Neural cell (in vitro differentiated cells): Measurements from ENCODE around the gene TMEM235. TPM values are rescaled to one million over a fixed set of nuclear protein-coding genes. Genes with fewer than 3 reads are reported as not detected.

Source experiments
- H2AFZ ChIP-seq: fragments of 200-600, 300-800 bp; sonication (generic), shearing (Covaris generic); 2 replicates; pipeline ENCODE4 v1.6.0; 2014; ENCODE audit warnings: low read depth, mild to moderate bottlenecking, antibody characterized with exemption, low read length, moderate library complexity
- H3F3A ChIP-seq: fragments of 200-600 bp; shearing (Covaris generic); 2 replicates; pipeline ENCODE4 v1.6.1; 2016; ENCODE audit warnings: mild to moderate bottlenecking, moderate library complexity, mixed read lengths, antibody characterized with exemption, low read length; ENCODE audit not compliant: insufficient read depth, poor library complexity, severe bottlenecking
- H3K27ac ChIP-seq: fragments of 200-600, 300-800 bp; sonication (generic), shearing (Covaris generic); 2 replicates; pipeline ENCODE4 v1.5.1; 2014; ENCODE audit warnings: mild to moderate bottlenecking, low read length, moderate library complexity
- H3K27me3 ChIP-seq: fragments of 300-800, 200-600 bp; sonication (generic), shearing (Covaris generic); 2 replicates; pipeline ENCODE4 v1.6.0; 2014; ENCODE audit warnings: mild to moderate bottlenecking, low read depth, low read length, moderate library complexity; ENCODE audit not compliant: insufficient read depth
- H3K36me3 ChIP-seq: fragments of 300-800, 200-600 bp; sonication (generic), shearing (Covaris generic); 2 replicates; pipeline ENCODE4 v1.5.1; 2014; ENCODE audit warnings: mild to moderate bottlenecking, antibody characterized with exemption, low read length, moderate library complexity; ENCODE audit not compliant: insufficient read depth
- H3K4me2 ChIP-seq: fragments of 300-800, 200-600 bp; sonication (generic), shearing (Covaris generic); 2 replicates; pipeline ENCODE4 v1.6.0; 2014; ENCODE audit warnings: mild to moderate bottlenecking, low read length
- H3K4me3 ChIP-seq: fragments of 300-800, 200-600 bp; sonication (generic), shearing (Covaris generic); 2 replicates; pipeline ENCODE4 v1.5.1; 2014; ENCODE audit warnings: mild to moderate bottlenecking, low read length, moderate library complexity
- H3K79me2 ChIP-seq: fragments of 200-600 bp; shearing (Covaris generic); replicated peaks from 2 replicates; pipeline ENCODE4 v1.6.0; 2014; ENCODE audit warnings: mild to moderate bottlenecking, low read length, moderate library complexity; ENCODE audit not compliant: insufficient read depth
- H3K9ac ChIP-seq: fragments of 300-800, 200-600 bp; sonication (generic), shearing (Covaris generic); 2 replicates; pipeline ENCODE4 v1.6.1; 2016; ENCODE audit warnings: mild to moderate bottlenecking, low read length, mixed read lengths
- H3K9me2 ChIP-seq: fragments of 200-600 bp; shearing (Covaris generic); 2 replicates; pipeline ENCODE4 v1.6.1; 2016; ENCODE audit warnings: mild to moderate bottlenecking, low read length, mixed read lengths; ENCODE audit not compliant: insufficient read depth
- H3K9me3 ChIP-seq: fragments of 200-600, 300-800 bp; sonication (generic), shearing (Covaris generic); 2 replicates; pipeline ENCODE4 v1.6.1; 2016; ENCODE audit warnings: mild to moderate bottlenecking, mixed run types, low read length, moderate library complexity, mixed read lengths
- H4K20me1 ChIP-seq: fragments of 200-600 bp; shearing (Covaris generic); 2 replicates; pipeline ENCODE4 v1.6.1; 2016; ENCODE audit warnings: mild to moderate bottlenecking, mixed run types; ENCODE audit not compliant: insufficient read depth
- EP300 ChIP-seq: fragments of 450-650 bp; conservative IDR thresholded peaks from 2 replicates; pipeline ENCODE4 v1.6.1; 2014; ENCODE audit warnings: antibody characterized with exemption, mild to moderate bottlenecking, moderate library complexity; ENCODE audit not compliant: poor library complexity, severe bottlenecking
- EZH2 ChIP-seq: fragments of 200-600, 300-800 bp; shearing (Covaris generic), sonication (generic); IDR thresholded peaks from 2 replicates; pipeline ENCODE4 v1.6.1; 2014; ENCODE audit warnings: antibody characterized with exemption, low read length, borderline replicate concordance, mild to moderate bottlenecking; ENCODE audit not compliant: insufficient read depth, poor library complexity, severe bottlenecking
- MXI1 ChIP-seq: fragments of 450-650 bp; conservative IDR thresholded peaks from 2 replicates; pipeline ENCODE4 v1.6.1; 2014; ENCODE audit warnings: antibody characterized with exemption, mild to moderate bottlenecking; ENCODE audit not compliant: poor library complexity, severe bottlenecking
- POLR2AphosphoS5 ChIP-seq: IDR thresholded peaks from 2 replicates; pipeline ENCODE4 v1.6.1; 2012
- RAD21 ChIP-seq: fragments of 450-650 bp; conservative IDR thresholded peaks from 2 replicates; pipeline ENCODE4 v1.6.1; 2014; ENCODE audit warnings: antibody characterized with exemption, mild to moderate bottlenecking, moderate library complexity
- SMC3 ChIP-seq: fragments of 450-650 bp; conservative IDR thresholded peaks from 2 replicates; pipeline ENCODE4 v1.6.1; 2014; ENCODE audit warnings: antibody characterized with exemption, mild to moderate bottlenecking, moderate library complexity; ENCODE audit not compliant: poor library complexity
- TAF1 ChIP-seq: IDR thresholded peaks from 2 replicates; pipeline ENCODE4 v1.6.1; 2012; ENCODE audit warnings: low read depth
- polyA plus RNA-seq: library from polyadenylated mRNA; depleted of rRNA; stranded (reverse); fragments of >200 nt; gene quantifications from 2 replicates; pipeline ENCODE4 v1.2.3, GENCODE V29; 2014
- TF ChIP-seq, protein P1 (sequence below): fragments of 450-650 bp; IDR thresholded peaks from 2 replicates; pipeline ENCODE4 v1.5.1; 2014; ENCODE audit warnings: antibody characterized with exemption, mild to moderate bottlenecking, moderate library complexity; ENCODE audit not compliant: poor library complexity, severe bottlenecking
- TF ChIP-seq, protein P2 (sequence below): IDR thresholded peaks from 2 replicates; pipeline ENCODE4 v1.6.1; 2012; ENCODE audit warnings: borderline replicate concordance

Gene TMEM235
- polyA plus RNA-seq, 1 donor from 2014 or later: not detected

DNA sequence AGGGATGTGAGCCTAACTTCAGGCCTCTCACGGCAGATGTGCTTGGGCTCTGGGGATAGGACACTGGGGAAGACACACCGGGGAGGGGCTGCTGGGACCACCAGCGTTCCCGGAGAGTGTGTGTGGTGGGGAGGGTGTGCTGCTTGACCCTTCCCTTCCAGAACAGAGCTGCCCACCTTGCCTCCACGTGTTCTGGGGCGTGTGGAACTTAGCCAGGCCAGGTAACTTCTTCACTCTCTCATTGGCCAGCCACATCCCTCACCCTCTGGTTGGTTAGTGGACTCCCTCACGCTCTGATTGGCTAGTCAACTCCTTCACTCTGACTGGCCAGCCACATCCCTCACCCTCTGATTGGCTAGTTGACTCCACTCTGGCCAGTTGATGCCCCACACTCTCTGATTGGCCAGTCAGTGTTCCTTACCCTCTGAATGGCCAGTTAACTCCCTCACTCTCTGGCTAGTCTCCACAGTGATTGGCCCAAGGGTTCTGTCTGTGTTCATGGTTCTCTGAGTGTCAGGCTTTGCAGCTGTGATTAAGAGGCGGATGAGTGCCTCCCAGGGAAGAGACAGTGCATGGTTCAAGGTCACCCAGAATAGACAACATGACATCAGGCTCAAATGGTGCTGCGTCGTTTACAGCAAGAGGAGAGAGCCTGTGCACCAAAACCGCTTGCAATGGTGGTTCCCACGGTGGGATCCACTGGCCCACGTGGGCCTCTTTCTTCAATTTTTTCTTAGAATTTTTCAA, 10.0 kb downstream of the TMEM235 start:
- TF ChIP-seq, protein P1, sequence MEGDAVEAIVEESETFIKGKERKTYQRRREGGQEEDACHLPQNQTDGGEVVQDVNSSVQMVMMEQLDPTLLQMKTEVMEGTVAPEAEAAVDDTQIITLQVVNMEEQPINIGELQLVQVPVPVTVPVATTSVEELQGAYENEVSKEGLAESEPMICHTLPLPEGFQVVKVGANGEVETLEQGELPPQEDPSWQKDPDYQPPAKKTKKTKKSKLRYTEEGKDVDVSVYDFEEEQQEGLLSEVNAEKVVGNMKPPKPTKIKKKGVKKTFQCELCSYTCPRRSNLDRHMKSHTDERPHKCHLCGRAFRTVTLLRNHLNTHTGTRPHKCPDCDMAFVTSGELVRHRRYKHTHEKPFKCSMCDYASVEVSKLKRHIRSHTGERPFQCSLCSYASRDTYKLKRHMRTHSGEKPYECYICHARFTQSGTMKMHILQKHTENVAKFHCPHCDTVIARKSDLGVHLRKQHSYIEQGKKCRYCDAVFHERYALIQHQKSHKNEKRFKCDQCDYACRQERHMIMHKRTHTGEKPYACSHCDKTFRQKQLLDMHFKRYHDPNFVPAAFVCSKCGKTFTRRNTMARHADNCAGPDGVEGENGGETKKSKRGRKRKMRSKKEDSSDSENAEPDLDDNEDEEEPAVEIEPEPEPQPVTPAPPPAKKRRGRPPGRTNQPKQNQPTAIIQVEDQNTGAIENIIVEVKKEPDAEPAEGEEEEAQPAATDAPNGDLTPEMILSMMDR: no peak
- Histone ChIP-seq H2AFZ (no peak overlapping the region), H3K79me2 (no peaks in the 10 kb centered on the region), H4K20me1 (no peaks in the 10 kb centered on the region), H3K27me3 (no peaks in the 10 kb centered on the region), H3K9me3 (no peaks in the 10 kb centered on the region), H3K36me3 (no peaks in the 10 kb centered on the region), H3K27ac (no peak overlapping the region), H3K9me2 (no peaks in the 10 kb centered on the region), H3K4me3 (no peak overlapping the region), H3K9ac (no peak overlapping the region), H3K4me2 (no peak overlapping the region), H3F3A (no peaks in the 10 kb centered on the region)

DNA sequence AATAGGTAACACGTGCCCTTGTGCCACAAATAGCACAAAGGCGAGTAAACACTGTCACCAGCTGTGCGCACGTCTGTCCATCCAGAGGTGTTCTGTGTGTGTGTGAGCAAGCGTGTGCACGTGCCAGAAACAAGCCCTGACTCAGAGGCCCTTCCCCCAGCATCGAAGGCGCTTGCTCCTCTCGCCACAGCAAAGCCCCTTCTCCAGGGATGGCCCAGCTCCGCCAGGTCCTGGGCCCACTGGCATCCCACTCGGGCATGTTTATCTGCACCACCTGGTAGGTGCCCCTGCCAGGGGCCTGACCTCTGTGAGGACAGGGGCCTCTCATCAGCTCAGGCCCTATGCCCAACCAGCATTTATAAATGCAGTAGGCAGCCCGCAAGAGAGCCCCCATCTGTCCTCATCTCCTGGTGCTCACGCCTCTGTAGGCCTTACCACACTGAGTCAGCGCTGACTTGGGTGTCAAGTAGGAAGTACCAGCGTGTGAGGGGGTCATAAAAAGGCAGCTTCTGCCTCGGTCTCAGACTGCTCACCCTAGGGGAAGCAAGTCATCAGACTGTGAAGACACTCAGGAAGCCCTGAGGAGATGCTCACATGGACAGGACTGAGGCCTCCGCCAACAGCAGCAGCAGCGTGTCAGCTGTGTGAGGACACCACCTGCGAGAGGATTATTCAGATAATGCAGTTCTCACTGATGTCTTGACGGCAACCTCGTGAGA, 10.8 kb downstream of the TMEM235 start:
- Histone ChIP-seq H4K20me1 (no peaks in the 10 kb centered on the region), H3K9me3 (no peaks in the 10 kb centered on the region), H3K36me3 (no peaks in the 10 kb centered on the region), H3K4me3 (no peak overlapping the region), H3K79me2 (no peaks in the 10 kb centered on the region), H3F3A (no peaks in the 10 kb centered on the region), H3K9me2 (no peaks in the 10 kb centered on the region), H2AFZ (no peak overlapping the region), H3K9ac (no peak overlapping the region), H3K27me3 (no peaks in the 10 kb centered on the region), H3K4me2 (no peak overlapping the region), H3K27ac (no peak overlapping the region)
- TF ChIP-seq POLR2AphosphoS5 (no peak), MXI1 (no peak), EP300 (no peak), RAD21 (no peak), EZH2 (no peak), TAF1 (no peak), SMC3 (no peak)
- TF ChIP-seq, protein P1: no peak
- TF ChIP-seq, protein P2, sequence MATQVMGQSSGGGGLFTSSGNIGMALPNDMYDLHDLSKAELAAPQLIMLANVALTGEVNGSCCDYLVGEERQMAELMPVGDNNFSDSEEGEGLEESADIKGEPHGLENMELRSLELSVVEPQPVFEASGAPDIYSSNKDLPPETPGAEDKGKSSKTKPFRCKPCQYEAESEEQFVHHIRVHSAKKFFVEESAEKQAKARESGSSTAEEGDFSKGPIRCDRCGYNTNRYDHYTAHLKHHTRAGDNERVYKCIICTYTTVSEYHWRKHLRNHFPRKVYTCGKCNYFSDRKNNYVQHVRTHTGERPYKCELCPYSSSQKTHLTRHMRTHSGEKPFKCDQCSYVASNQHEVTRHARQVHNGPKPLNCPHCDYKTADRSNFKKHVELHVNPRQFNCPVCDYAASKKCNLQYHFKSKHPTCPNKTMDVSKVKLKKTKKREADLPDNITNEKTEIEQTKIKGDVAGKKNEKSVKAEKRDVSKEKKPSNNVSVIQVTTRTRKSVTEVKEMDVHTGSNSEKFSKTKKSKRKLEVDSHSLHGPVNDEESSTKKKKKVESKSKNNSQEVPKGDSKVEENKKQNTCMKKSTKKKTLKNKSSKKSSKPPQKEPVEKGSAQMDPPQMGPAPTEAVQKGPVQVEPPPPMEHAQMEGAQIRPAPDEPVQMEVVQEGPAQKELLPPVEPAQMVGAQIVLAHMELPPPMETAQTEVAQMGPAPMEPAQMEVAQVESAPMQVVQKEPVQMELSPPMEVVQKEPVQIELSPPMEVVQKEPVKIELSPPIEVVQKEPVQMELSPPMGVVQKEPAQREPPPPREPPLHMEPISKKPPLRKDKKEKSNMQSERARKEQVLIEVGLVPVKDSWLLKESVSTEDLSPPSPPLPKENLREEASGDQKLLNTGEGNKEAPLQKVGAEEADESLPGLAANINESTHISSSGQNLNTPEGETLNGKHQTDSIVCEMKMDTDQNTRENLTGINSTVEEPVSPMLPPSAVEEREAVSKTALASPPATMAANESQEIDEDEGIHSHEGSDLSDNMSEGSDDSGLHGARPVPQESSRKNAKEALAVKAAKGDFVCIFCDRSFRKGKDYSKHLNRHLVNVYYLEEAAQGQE: no peak
